Neuronal stem cell (in vitro differentiated cells): ENCODE results near the gene TEDDM1.

Experiments used
- DNase-seq: peaks from one replicate; pipeline ENCODE4 v3.0.0-alpha.2; 2013; ENCODE audit warnings: low spot score
- H2AFZ ChIP-seq: one replicate; pipeline ENCODE4 v1.6.1; 2013; ENCODE audit warnings: mild to moderate bottlenecking, low read length, inconsistent platforms
- H2AK5ac ChIP-seq: 2 replicates; pipeline ENCODE4 v1.6.1; 2013; ENCODE audit warnings: low read depth, mild to moderate bottlenecking, inconsistent platforms, low read length, moderate library complexity, mixed read lengths
- H2BK120ac ChIP-seq: 2 replicates; pipeline ENCODE4 v1.6.1; 2013; ENCODE audit warnings: low read depth, mild to moderate bottlenecking, inconsistent platforms, low read length, moderate library complexity, mixed read lengths
- H2BK12ac ChIP-seq: one replicate; pipeline ENCODE4 v1.6.1; 2013; ENCODE audit warnings: low read length, inconsistent platforms
- H2BK15ac ChIP-seq: 2 replicates; pipeline ENCODE4 v1.6.1; 2013; ENCODE audit warnings: mild to moderate bottlenecking, low read length, inconsistent platforms, mixed read lengths
- H2BK5ac ChIP-seq: one replicate; pipeline ENCODE4 v1.6.1; 2013; ENCODE audit warnings: inconsistent platforms, mild to moderate bottlenecking, low read length, moderate library complexity
- H3K14ac ChIP-seq: one replicate; pipeline ENCODE4 v1.6.1; 2013; ENCODE audit warnings: low read length, inconsistent platforms
- H3K18ac ChIP-seq: 2 replicates; pipeline ENCODE4 v1.6.1; 2013; ENCODE audit warnings: low read length, inconsistent platforms
- H3K23ac ChIP-seq: 2 replicates; pipeline ENCODE4 v1.6.1; 2013; ENCODE audit warnings: low read depth, mild to moderate bottlenecking, mixed read lengths, low read length, inconsistent platforms; ENCODE audit not compliant: poor library complexity
- H3K27ac ChIP-seq: replicated peaks from 3 replicates; pipeline ENCODE4 v1.5.1; 2013; ENCODE audit warnings: low read length, inconsistent platforms
- H3K27me3 ChIP-seq, 3 experiments: 2 replicates each; pipeline ENCODE4 v1.6.1; 2013; ENCODE audit warnings: low read length in 3 of 3, mild to moderate bottlenecking in 2 of 3, inconsistent platforms in 1 of 3, low read depth in 1 of 3, mixed read lengths in 1 of 3, moderate library complexity in 1 of 3; ENCODE audit not compliant: control insufficient read depth in 3 of 3, insufficient read depth in 3 of 3
- H3K36me3 ChIP-seq, 2 donors: replicated peaks in 1 of 2; 2 replicates each; pipeline ENCODE4 v1.6.1; 2013; ENCODE audit warnings: low read length in 2 of 2; ENCODE audit not compliant: control insufficient read depth in 2 of 2, insufficient read depth in 2 of 2
- H3K4ac ChIP-seq: 2 replicates; pipeline ENCODE4 v1.6.1; 2013; ENCODE audit warnings: inconsistent platforms, mild to moderate bottlenecking, low read length, moderate library complexity
- H3K4me1 ChIP-seq, 2 donors: 1 replicate in 1 of 2; 2 replicates in 1 of 2; pipeline ENCODE4 v1.6.1; 2013; ENCODE audit warnings: low read length in 2 of 2, low read depth in 1 of 2; ENCODE audit not compliant: control insufficient read depth in 2 of 2, insufficient read depth in 1 of 2
- H3K4me2 ChIP-seq: one replicate; pipeline ENCODE4 v1.6.1; 2013; ENCODE audit warnings: mild to moderate bottlenecking, low read length, inconsistent platforms; ENCODE audit not compliant: insufficient read depth, poor library complexity, severe bottlenecking
- H3K4me3 ChIP-seq, 2 donors: 2 replicates each; pipeline ENCODE4 v1.5.1; 2013; ENCODE audit warnings: low read length in 2 of 2, mild to moderate bottlenecking in 2 of 2, inconsistent platforms in 1 of 2, moderate library complexity in 1 of 2
- H3K79me1 ChIP-seq: one replicate; pipeline ENCODE4 v1.6.1; 2013; ENCODE audit warnings: low read depth, mild to moderate bottlenecking, inconsistent platforms, low read length, moderate library complexity
- H3K9ac ChIP-seq: one replicate; pipeline ENCODE4 v1.6.1; 2013; ENCODE audit warnings: mild to moderate bottlenecking, low read depth, low read length, inconsistent platforms; ENCODE audit not compliant: poor library complexity
- H3K9me3 ChIP-seq, 2 donors: replicated peaks in 1 of 2; 2 replicates each; pipeline versions ENCODE3 to v1.6.1; 2013; ENCODE audit warnings: low read length in 2 of 2, mild to moderate bottlenecking in 2 of 2, inconsistent platforms in 1 of 2, low read depth in 1 of 2, mixed read lengths in 1 of 2, moderate library complexity in 1 of 2; ENCODE audit not compliant: control insufficient read depth in 2 of 2, insufficient read depth in 1 of 2
- H4K8ac ChIP-seq: one replicate; pipeline ENCODE4 v1.6.1; 2013; ENCODE audit warnings: low read depth, mild to moderate bottlenecking, inconsistent platforms, low read length, moderate library complexity
- H4K91ac ChIP-seq: one replicate; pipeline ENCODE4 v1.6.1; 2013; ENCODE audit warnings: low read length, low read depth, mild to moderate bottlenecking, inconsistent platforms; ENCODE audit not compliant: poor library complexity
- WGBS, 2 donors: extraction: QIAGEN DNeasy Blood & Tissue Kit; methylation state at CpG; one replicate each; pipeline ENCODE4 v1.1.7; 2013; ENCODE audit warnings: missing lambda C conversion rate in 2 of 2, mixed read lengths in 1 of 2; ENCODE audit not compliant: insufficient read length in 2 of 2, insufficient replicate concordance in 1 of 2; ENCODE audit errors: extremely low coverage in 2 of 2; 5-methylcytosine and 5-hydroxymethylcytosine counted together

The TEDDM1 gene

GRCh38 chr1:182389619-182390047 is 10.8 kb downstream of the TEDDM1 start:
- no peak overlapping the region for H4K91ac ChIP-seq
- H3K14ac ChIP-seq, result no peak overlapping the region
- no CpG with 5 or more reads among the region's 13 CpGs for WGBS, 2 donors
- H3K4me3 ChIP-seq, result peak overlapping the region; percentile 81 to 94
- no peak overlapping the region for H2BK120ac ChIP-seq
- peaks cover 2% of the 10 kb centered on the region for H3K79me1 ChIP-seq
- H3K36me3 ChIP-seq, result peaks cover 37 to 60% of the 10 kb centered on the region in 2 donors
- no peak for DNase-seq
- no peak overlapping the region for H2AK5ac ChIP-seq
- peak overlapping the region; percentile 11 for H3K18ac ChIP-seq
- peaks cover 7 to 12% of the 10 kb centered on the region in 2 donors for H3K4me1 ChIP-seq
- no peaks in the 10 kb centered on the region for H3K27me3 ChIP-seq
- H4K8ac ChIP-seq, result no peak overlapping the region
- no peak overlapping the region for H2AFZ ChIP-seq
- no peaks in the 10 kb centered on the region for H3K9me3 ChIP-seq
- peak overlapping the region; percentile 41 for H3K27ac ChIP-seq
- H3K4me2 ChIP-seq, result peak overlapping the region; percentile 71
- peak overlapping the region; percentile 91 for H3K9ac ChIP-seq
- H3K23ac ChIP-seq, result no peak overlapping the region
- H2BK15ac ChIP-seq, result no peak overlapping the region
- no peak overlapping the region for H2BK12ac ChIP-seq
- H2BK5ac ChIP-seq, result no peak overlapping the region
- H3K4ac ChIP-seq, result no peak overlapping the region

GRCh38 chr1:182388392-182389134 is 11.9 kb downstream of the TEDDM1 start:
- Histone ChIP-seq H3K27me3 (no peaks in the 10 kb centered on the region), H3K4me2 (peak overlapping the region; percentile 71), H3K4ac (no peak overlapping the region), H2BK12ac (no peak overlapping the region), H4K8ac (no peak overlapping the region), H2AK5ac (no peak overlapping the region), H4K91ac (no peak overlapping the region), H3K4me1 (peaks cover 4 to 9% of the 10 kb centered on the region in 2 donors), H3K4me3 (peak overlapping the region; percentile 81 to 94), H2BK120ac (no peak overlapping the region), H3K23ac (no peak overlapping the region), H3K9me3 (no peaks in the 10 kb centered on the region), H3K9ac (no peak overlapping the region), H3K14ac (no peak overlapping the region), H2BK5ac (no peak overlapping the region), H3K36me3 (peaks cover 48 to 71% of the 10 kb centered on the region in 2 donors), H2AFZ (no peak overlapping the region), H3K18ac (no peak overlapping the region), H3K79me1 (peaks cover 2% of the 10 kb centered on the region), H2BK15ac (no peak overlapping the region), H3K27ac (peak overlapping the region; percentile 25)
- no CpG with 5 or more reads among the region's 5 CpGs for WGBS, 2 donors
- DNase-seq, result no peak

GRCh38 chr1:182387566-182387965 is 12.9 kb downstream of the TEDDM1 start:
- Histone ChIP-seq H3K4me2 (no peak overlapping the region), H3K18ac (no peak overlapping the region), H2AFZ (no peak overlapping the region), H3K23ac (no peak overlapping the region), H3K14ac (no peak overlapping the region), H2AK5ac (no peak overlapping the region), H3K9ac (no peak overlapping the region), H3K4ac (no peak overlapping the region), H3K27me3 (no peaks in the 10 kb centered on the region), H2BK15ac (no peak overlapping the region), H3K36me3 (peaks cover 53 to 81% of the 10 kb centered on the region in 2 donors), H4K91ac (no peak overlapping the region), H3K9me3 (no peaks in the 10 kb centered on the region), H4K8ac (no peak overlapping the region), H3K27ac (no peak overlapping the region), H3K79me1 (peaks cover 2% of the 10 kb centered on the region), H2BK5ac (no peak overlapping the region), H3K4me3 (no peak overlapping the region), H2BK12ac (no peak overlapping the region), H2BK120ac (no peak overlapping the region), H3K4me1 (peaks cover 4 to 9% of the 10 kb centered on the region in 2 donors)
- DNase-seq, result no peak
- no CpG with 5 or more reads among the region's 2 CpGs for WGBS, 2 donors

- Histone ChIP-seq H3K18ac (no peak overlapping the region), H3K4me1 (peaks cover 4 to 9% of the 10 kb centered on the region in 2 donors), H4K8ac (no peak overlapping the region), H3K4me2 (no peak overlapping the region), H2BK5ac (no peak overlapping the region), H2BK120ac (no peak overlapping the region), H2AK5ac (no peak overlapping the region), H3K23ac (no peak overlapping the region), H3K36me3 (peaks cover 55 to 86% of the 10 kb centered on the region in 2 donors), H4K91ac (no peak overlapping the region), H2AFZ (no peak overlapping the region), H3K79me1 (peaks cover 2% of the 10 kb centered on the region), H3K9me3 (no peaks in the 10 kb centered on the region), H2BK12ac (no peak overlapping the region), H3K27me3 (no peaks in the 10 kb centered on the region), H3K9ac (no peak overlapping the region), H2BK15ac (no peak overlapping the region), H3K4ac (no peak overlapping the region), H3K27ac (no peak overlapping the region), H3K4me3 (no peak overlapping the region), H3K14ac (no peak overlapping the region)
- no peak for DNase-seq
- WGBS, 2 donors, result no CpG with 5 or more reads among the region's 5 CpGs
Measured at GRCh38 chr1:182386980-182387379, 13.5 kb downstream of the TEDDM1 start.
